Measurements from ENCODE around the gene ZNF100.
"Not testable (repeated sequence)": the region's sequence is repeated elsewhere in the genome, so short reads cannot be mapped to it uniquely, and the experiment has no call there.

The ZNF100 gene

GRCh38 chr19:21765151-21765550 lies 2.2 kb downstream of the ZNF100 start:
- Histone ChIP-seq H3K4me3 (ENCODE audit: low read depth in 1 of 2, low read length in 1 of 2) (no peak overlapping the region), H3K9me3 (no peaks in the 10 kb centered on the region), H3K36me3 (peaks cover 46% of the 10 kb centered on the region), H3K4me1 (ENCODE audit: control insufficient read depth in 1 of 2, insufficient read depth in 1 of 2, low read depth in 1 of 2, low read length in 1 of 2) (peaks cover 9 to 10% of the 10 kb centered on the region in 2 experiments), H3K27me3 (no peaks in the 10 kb centered on the region), H3K27ac (no peak overlapping the region)
- TF ChIP-seq CTCF (IDR thresholded peaks at IDR 0.05) = no peak

GRCh38 chr19:21761547-21761946 lies 5.8 kb downstream of the ZNF100 start:
- not testable (repeated sequence) for H3K9me3 ChIP-seq; H3K27ac ChIP-seq; H3K27me3 ChIP-seq; H3K4me1 ChIP-seq (ENCODE audit: control insufficient read depth in 1 of 2, insufficient read depth in 1 of 2, low read depth in 1 of 2, low read length in 1 of 2); H3K4me3 ChIP-seq (ENCODE audit: low read depth in 1 of 2, low read length in 1 of 2)
- peaks cover 75% of the 10 kb centered on the region for H3K36me3 ChIP-seq

GRCh38 chr19:21758296-21758695 lies 9.1 kb downstream of the ZNF100 start:
- Histone ChIP-seq H3K27me3 (no peaks in the 10 kb centered on the region), H3K9me3 (no peaks in the 10 kb centered on the region), H3K4me3 (ENCODE audit: low read depth in 1 of 2, low read length in 1 of 2) (no peak overlapping the region), H3K27ac (no peak overlapping the region), H3K36me3 (peaks cover 56% of the 10 kb centered on the region), H3K4me1 (ENCODE audit: control insufficient read depth in 1 of 2, insufficient read depth in 1 of 2, low read depth in 1 of 2, low read length in 1 of 2) (no peaks in the 10 kb centered on the region)
- no peak for TF ChIP-seq CTCF (IDR thresholded peaks at IDR 0.05)

- not testable (repeated sequence) for H3K27ac ChIP-seq; H3K4me3 ChIP-seq (ENCODE audit: low read depth in 1 of 2, low read length in 1 of 2); H3K27me3 ChIP-seq; H3K4me1 ChIP-seq (ENCODE audit: control insufficient read depth in 1 of 2, insufficient read depth in 1 of 2, low read depth in 1 of 2, low read length in 1 of 2); H3K9me3 ChIP-seq
- peaks cover 59% of the 10 kb centered on the region for H3K36me3 ChIP-seq
These were observed 11.8 kb downstream of the ZNF100 start for GRCh38 chr19:21755555-21755954.

- no peak for TF ChIP-seq CTCF (IDR thresholded peaks at IDR 0.05)
- H3K4me3 ChIP-seq (ENCODE audit: low read depth in 1 of 2, low read length in 1 of 2) = no peak overlapping the region
- H3K4me1 ChIP-seq (ENCODE audit: control insufficient read depth in 1 of 2, insufficient read depth in 1 of 2, low read depth in 1 of 2, low read length in 1 of 2) = no peaks in the 10 kb centered on the region
- H3K27ac ChIP-seq = no peak overlapping the region
- H3K9me3 ChIP-seq = peaks cover 10% of the 10 kb centered on the region
- no peaks in the 10 kb centered on the region for H3K27me3 ChIP-seq
- H3K36me3 ChIP-seq = peaks cover 29% of the 10 kb centered on the region
These were observed 16.0 kb downstream of the ZNF100 start for GRCh38 chr19:21751384-21751783.

GRCh38 chr19:21750586-21751128 lies 16.7 kb downstream of the ZNF100 start:
- H3K4me3 ChIP-seq (ENCODE audit: low read depth in 1 of 2, low read length in 1 of 2) = no peak overlapping the region
- TF ChIP-seq CTCF (IDR thresholded peaks at IDR 0.05) = no peak
- peaks cover 10% of the 10 kb centered on the region for H3K9me3 ChIP-seq
- peaks cover 29% of the 10 kb centered on the region for H3K36me3 ChIP-seq
- no peaks in the 10 kb centered on the region for H3K4me1 ChIP-seq (ENCODE audit: control insufficient read depth in 1 of 2, insufficient read depth in 1 of 2, low read depth in 1 of 2, low read length in 1 of 2)
- H3K27me3 ChIP-seq = no peaks in the 10 kb centered on the region
- H3K27ac ChIP-seq = no peak overlapping the region

GRCh38 chr19:21749090-21749489 lies 18.3 kb downstream of the ZNF100 start:
- no peak for TF ChIP-seq CTCF (IDR thresholded peaks at IDR 0.05)
- Histone ChIP-seq H3K36me3 (peaks cover 34% of the 10 kb centered on the region), H3K4me3 (ENCODE audit: low read depth in 1 of 2, low read length in 1 of 2) (no peak overlapping the region), H3K27me3 (no peaks in the 10 kb centered on the region), H3K27ac (no peak overlapping the region), H3K9me3 (peaks cover 10% of the 10 kb centered on the region), H3K4me1 (ENCODE audit: control insufficient read depth in 1 of 2, insufficient read depth in 1 of 2, low read depth in 1 of 2, low read length in 1 of 2) (no peaks in the 10 kb centered on the region)
